ENCODE data around the gene ANKS6. TPM values are rescaled to one million over a fixed set of nuclear protein-coding genes. Genes with fewer than 3 reads are reported as not detected.

ANKS6 gene
- total and polyA plus RNA-seq, 2 of the 8 experiments (the other 6 are each of a cell fraction or from before 2014, with no cell fraction given) = 34.1 to 56.3 TPM

DNA sequence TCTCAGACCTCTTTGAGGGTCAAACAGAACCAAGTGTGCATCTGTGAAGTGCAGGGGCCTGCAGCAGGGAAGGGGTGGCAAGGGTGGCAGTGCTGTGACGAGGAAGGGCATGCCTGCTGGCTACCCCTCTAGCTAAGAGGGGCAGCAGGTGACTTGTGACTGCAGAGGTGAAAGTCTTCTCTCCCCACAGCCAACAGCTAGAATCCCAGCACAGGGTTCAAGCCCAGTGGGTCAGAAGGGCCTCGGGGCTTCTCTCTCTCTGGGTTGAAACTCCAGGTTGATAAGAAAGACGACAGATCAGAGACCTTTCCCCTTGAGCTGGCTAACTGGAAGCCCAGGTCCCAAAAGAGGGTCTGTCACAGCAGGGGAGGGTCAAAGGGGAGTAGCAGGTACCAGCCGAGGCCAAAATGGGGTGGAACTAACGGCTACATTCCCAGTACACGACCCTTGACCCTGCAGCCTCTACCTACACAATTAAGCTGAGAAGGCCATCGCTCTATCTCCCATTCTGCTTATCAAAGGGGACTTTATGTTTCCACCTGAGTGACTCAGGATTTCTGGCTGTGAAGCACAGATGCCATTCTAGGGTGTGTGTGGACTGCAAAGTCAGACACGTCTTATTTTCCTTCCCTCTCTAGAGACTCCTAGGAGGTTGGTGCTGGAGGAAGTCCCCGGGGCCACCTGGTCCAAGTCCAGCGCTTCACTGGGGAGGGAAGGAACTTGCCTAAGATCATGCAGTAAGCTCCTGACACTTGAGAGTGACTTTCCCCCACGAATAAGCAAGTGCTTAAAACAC, 14.6 kb downstream of the ANKS6 start:
- no peak overlapping the region for H2BK15ac ChIP-seq (ENCODE audit: low read length)
- no peak overlapping the region for H2AFZ ChIP-seq (ENCODE audit: low read length)
- no peaks in the 10 kb centered on the region for H3K4me1 ChIP-seq (replicated peaks in 1 of 4; ENCODE audit: control insufficient read depth in 3 of 4, insufficient read depth in 4 of 4, low read length in 3 of 4)
- WGBS, 2 experiments (ENCODE audit: extremely low coverage in 1 of 2, insufficient coverage in 1 of 2, insufficient read length in 1 of 2, insufficient replicate concordance in 2 of 2, low coverage in 1 of 2, low lambda C conversion rate in 2 of 2, missing lambda C conversion rate in 1 of 2) = 87% methylated on average over 11 of the region's 11 CpGs; no CpG with 5 or more reads in 1 of the 2 experiments
- no peaks in the 10 kb centered on the region for H3K79me2 ChIP-seq (ENCODE audit: control insufficient read depth in 1 of 2, insufficient read depth in 2 of 2, low read length in 2 of 2)
- H3K9ac ChIP-seq (replicated peaks in 1 of 4; ENCODE audit: extremely low read depth in 1 of 4, low read depth in 3 of 4, low read length in 3 of 4) = no peak overlapping the region; a peak in 1 of 7 replicates
- no peak overlapping the region for H4K5ac ChIP-seq (ENCODE audit: insufficient read length, low read depth, low read length)
- H3K4ac ChIP-seq (replicated peaks; ENCODE audit: insufficient read length, low read depth, low read length) = no peak overlapping the region
- no peak overlapping the region for H3K18ac ChIP-seq (ENCODE audit: extremely low read depth, low read length)
- no peak overlapping the region for H3K4me3 ChIP-seq (ENCODE audit: extremely low read depth in 1 of 4, insufficient read depth in 2 of 4, low read depth in 3 of 4, low read length in 4 of 4)
- no peak overlapping the region for H2BK5ac ChIP-seq (ENCODE audit: low read depth, low read length)
- CTCF ChIA-PET (ENCODE audit: partially characterized antibody) = interaction anchor here (0.6 to 1.6 kb wide), 4 partner anchors 9 to 27 kb away, joined by 3 to 6 read pairs (median 5); no protein-coding TSS in a partner anchor
- H3K14ac ChIP-seq (ENCODE audit: insufficient read length) = no peak overlapping the region
- peaks cover 3 to 4% of the 10 kb centered on the region in 2 experiments for H4K20me1 ChIP-seq (replicated peaks in 1 of 2; ENCODE audit: control insufficient read depth in 1 of 2, insufficient read depth in 2 of 2, low read length in 2 of 2)
- FAIRE-seq (no peak), DNase-seq (ENCODE audit: low read depth in 1 of 2, low spot score in 2 of 2) (peak in 1 of 2 experiments; percentile 23)
- H3K23me2 ChIP-seq (ENCODE audit: low read depth, low read length) = no peaks in the 10 kb centered on the region
- H3K27ac ChIP-seq (ENCODE audit: low read depth, low read length) = no peak overlapping the region
- no peak overlapping the region for H2BK12ac ChIP-seq (ENCODE audit: low read depth, low read length)
- POLR2A ChIA-PET (ENCODE audit: partially characterized antibody) = no interaction called here
- peaks cover 5 to 31% (median 10%) of the 10 kb centered on the region in 4 experiments; a peak in 5 of 8 replicates for H3K36me3 ChIP-seq (ENCODE audit: control insufficient read depth in 2 of 4, insufficient read depth in 4 of 4, low read length in 3 of 4)
- H3K9me3 ChIP-seq (ENCODE audit: insufficient read depth in 2 of 2, low read depth in 1 of 2, low read length in 1 of 2) = no peaks in the 10 kb centered on the region
- H3K56ac ChIP-seq (replicated peaks; ENCODE audit: insufficient read length, low read depth, low read length) = no peak overlapping the region
- no peaks in the 10 kb centered on the region; the same call in 1 of the 2 replicates for H3K79me1 ChIP-seq (ENCODE audit: low read depth, low read length)
- H3K23ac ChIP-seq (ENCODE audit: insufficient read length) = no peak overlapping the region
- H2AK5ac ChIP-seq (ENCODE audit: low read depth, low read length) = no peak overlapping the region
- no peak overlapping the region for H3K4me2 ChIP-seq (ENCODE audit: insufficient read depth in 1 of 2, low read depth in 2 of 2, low read length in 2 of 2)
- H2BK20ac ChIP-seq (ENCODE audit: low read length) = no peak overlapping the region
- H4K91ac ChIP-seq (replicated peaks; ENCODE audit: insufficient read length, low read length) = no peak overlapping the region
- H4K8ac ChIP-seq (ENCODE audit: extremely low read depth, insufficient read depth, low read length) = no peak overlapping the region
- H2BK120ac ChIP-seq (replicated peaks; ENCODE audit: low read depth, low read length) = no peak overlapping the region
- no peaks in the 10 kb centered on the region for H3K27me3 ChIP-seq (replicated peaks in 1 of 4; ENCODE audit: control insufficient read depth in 3 of 4, extremely low read depth in 1 of 4, insufficient read depth in 3 of 4, low read length in 3 of 4)
- TF ChIP-seq ASH2L (IDR thresholded peaks at IDR 0.05; ENCODE audit: low read length) = no peak
- TF ChIP-seq RXRA (IDR thresholded peaks at IDR 0.05; ENCODE audit: insufficient read depth, low read depth, low read length) = no peak
- no peak for TF ChIP-seq SUZ12 (IDR thresholded peaks at IDR 0.05; ENCODE audit: low read length)
- no peak for TF ChIP-seq TAF7 (optimal IDR thresholded peaks at IDR 0.05; ENCODE audit: borderline replicate concordance, low read depth, low read length)
- no peak for TF ChIP-seq RBBP5 (IDR thresholded peaks at IDR 0.05; ENCODE audit: borderline replicate concordance, low read depth, low read length)
- no peak for TF ChIP-seq KDM4A (IDR thresholded peaks at IDR 0.05; ENCODE audit: low read depth, low read length, severe bottlenecking)
- no peak for TF ChIP-seq EGR1 (IDR thresholded peaks at IDR 0.05; ENCODE audit: borderline replicate concordance, low read depth, low read length)
- TF ChIP-seq, protein P1, sequence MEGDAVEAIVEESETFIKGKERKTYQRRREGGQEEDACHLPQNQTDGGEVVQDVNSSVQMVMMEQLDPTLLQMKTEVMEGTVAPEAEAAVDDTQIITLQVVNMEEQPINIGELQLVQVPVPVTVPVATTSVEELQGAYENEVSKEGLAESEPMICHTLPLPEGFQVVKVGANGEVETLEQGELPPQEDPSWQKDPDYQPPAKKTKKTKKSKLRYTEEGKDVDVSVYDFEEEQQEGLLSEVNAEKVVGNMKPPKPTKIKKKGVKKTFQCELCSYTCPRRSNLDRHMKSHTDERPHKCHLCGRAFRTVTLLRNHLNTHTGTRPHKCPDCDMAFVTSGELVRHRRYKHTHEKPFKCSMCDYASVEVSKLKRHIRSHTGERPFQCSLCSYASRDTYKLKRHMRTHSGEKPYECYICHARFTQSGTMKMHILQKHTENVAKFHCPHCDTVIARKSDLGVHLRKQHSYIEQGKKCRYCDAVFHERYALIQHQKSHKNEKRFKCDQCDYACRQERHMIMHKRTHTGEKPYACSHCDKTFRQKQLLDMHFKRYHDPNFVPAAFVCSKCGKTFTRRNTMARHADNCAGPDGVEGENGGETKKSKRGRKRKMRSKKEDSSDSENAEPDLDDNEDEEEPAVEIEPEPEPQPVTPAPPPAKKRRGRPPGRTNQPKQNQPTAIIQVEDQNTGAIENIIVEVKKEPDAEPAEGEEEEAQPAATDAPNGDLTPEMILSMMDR (IDR thresholded peaks at IDR 0.05; ENCODE audit: control extremely low read depth in 1 of 3, insufficient read depth in 1 of 3, low read depth in 1 of 3, low read length in 3 of 3) = no peak
- no peak for TF ChIP-seq TCF12 (IDR thresholded peaks at IDR 0.05; ENCODE audit: low read depth, low read length)
- no peak for TF ChIP-seq POU5F1 (IDR thresholded peaks at IDR 0.05; ENCODE audit: low read depth, low read length)

All from H1 (cell line).